Measurements from ENCODE around the gene CCDC187. TPM values are rescaled to one million over a fixed set of nuclear protein-coding genes. Genes with fewer than 3 reads are reported as not detected.
A peak's percentile ranks its signal among the peaks of the same experiment; 100 is the strongest.

The CCDC187 gene
- total RNA-seq, 2 donors from 2014 or later = 1.3 to 2.3 TPM

DNA sequence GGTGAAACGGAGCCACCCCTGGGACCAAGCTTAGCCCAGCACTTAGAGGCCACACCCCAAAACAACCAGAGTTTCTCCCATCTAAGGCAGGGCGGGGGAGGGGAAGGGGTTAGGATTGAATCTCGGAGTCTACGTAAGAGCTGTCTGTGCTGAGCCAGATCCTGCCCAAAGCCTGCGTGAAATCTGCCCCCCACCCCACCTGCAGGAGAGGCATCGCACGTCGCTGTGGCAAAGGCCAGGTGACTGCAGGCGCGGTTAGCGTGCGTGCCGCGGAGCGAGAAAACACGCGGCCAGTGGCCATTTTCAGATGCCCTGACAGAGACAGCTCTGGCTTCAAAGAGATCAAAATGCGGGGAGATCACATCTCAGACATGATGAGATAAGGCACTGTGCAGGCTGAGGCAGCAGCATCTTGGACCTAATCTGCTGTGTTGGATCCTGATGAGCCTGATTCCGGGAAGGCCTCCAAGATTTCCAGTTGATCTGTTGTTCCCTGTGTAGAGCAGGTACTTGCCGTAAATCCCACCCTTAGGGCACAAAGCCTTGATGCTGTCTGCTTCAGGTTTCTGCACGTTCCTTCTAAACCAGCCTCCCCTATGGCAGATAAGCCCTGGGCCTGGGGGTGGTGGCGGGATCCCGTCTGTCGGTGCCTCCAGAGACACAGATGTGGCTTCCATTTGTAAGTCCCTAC is 55.8 kb downstream of the CCDC187 start:
- no peak for ATAC-seq
- 88 to 97% methylated on average over 20 to 24 of the region's 24 CpGs for WGBS, 2 donors
- H3K27me3 ChIP-seq = no peaks in the 10 kb centered on the region
- H3K36me3 ChIP-seq (replicated peaks in 1 of 2; ENCODE audit: insufficient read depth in 1 of 2, low read depth in 2 of 2) = no peaks in the 10 kb centered on the region
- TF ChIP-seq POLR2A (IDR thresholded peaks at IDR 0.05) (no peak), CTCF (IDR thresholded peaks at IDR 0.05) (no peak)
- peaks cover 75% of the 10 kb centered on the region for H3K4me1 ChIP-seq
- H3K9me3 ChIP-seq = no peaks in the 10 kb centered on the region
- DNase-seq = no peak
- H3K4me3 ChIP-seq = no peak overlapping the region
- H3K27ac ChIP-seq = peak overlapping the region in 3 of 4 donors; percentile 90 to 93 (median 93)
- intact Hi-C loops (cut with DNase I) = no loop called here

DNA sequence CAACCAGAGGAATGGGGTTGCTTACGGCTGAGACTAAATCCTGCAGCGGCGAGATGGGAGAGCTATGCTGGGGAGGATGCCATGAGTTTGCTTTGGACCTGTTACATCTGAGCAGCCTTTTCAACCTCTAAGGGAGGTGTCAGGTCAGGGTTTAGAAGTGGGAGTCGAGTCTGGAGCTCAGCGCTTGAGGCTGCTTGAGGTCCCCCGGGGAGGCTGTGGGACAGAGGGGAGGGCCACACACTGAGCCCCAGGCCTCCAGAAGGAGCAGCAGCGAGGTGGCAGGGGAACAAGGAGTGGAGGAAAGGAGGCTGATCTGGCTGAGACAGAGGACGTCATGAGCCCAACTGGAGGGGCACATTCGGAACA is 56.4 kb downstream of the CCDC187 start:
- Histone ChIP-seq H3K9me3 (no peaks in the 10 kb centered on the region), H3K4me3 (no peak overlapping the region), H3K4me1 (peaks cover 80% of the 10 kb centered on the region), H3K27ac (peak overlapping the region in 2 of 4 donors; percentile 12 to 90), H3K36me3 (replicated peaks in 1 of 2; ENCODE audit: insufficient read depth in 1 of 2, low read depth in 2 of 2) (no peaks in the 10 kb centered on the region), H3K27me3 (no peaks in the 10 kb centered on the region)
- no peak for DNase-seq
- intact Hi-C loops (cut with DNase I) = no loop called here
- TF ChIP-seq POLR2A (IDR thresholded peaks at IDR 0.05) (no peak), CTCF (IDR thresholded peaks at IDR 0.05) (no peak)
- WGBS, 2 donors = 80 to 91% methylated on average over 8 to 9 of the region's 9 CpGs
- ATAC-seq = no peak

DNA sequence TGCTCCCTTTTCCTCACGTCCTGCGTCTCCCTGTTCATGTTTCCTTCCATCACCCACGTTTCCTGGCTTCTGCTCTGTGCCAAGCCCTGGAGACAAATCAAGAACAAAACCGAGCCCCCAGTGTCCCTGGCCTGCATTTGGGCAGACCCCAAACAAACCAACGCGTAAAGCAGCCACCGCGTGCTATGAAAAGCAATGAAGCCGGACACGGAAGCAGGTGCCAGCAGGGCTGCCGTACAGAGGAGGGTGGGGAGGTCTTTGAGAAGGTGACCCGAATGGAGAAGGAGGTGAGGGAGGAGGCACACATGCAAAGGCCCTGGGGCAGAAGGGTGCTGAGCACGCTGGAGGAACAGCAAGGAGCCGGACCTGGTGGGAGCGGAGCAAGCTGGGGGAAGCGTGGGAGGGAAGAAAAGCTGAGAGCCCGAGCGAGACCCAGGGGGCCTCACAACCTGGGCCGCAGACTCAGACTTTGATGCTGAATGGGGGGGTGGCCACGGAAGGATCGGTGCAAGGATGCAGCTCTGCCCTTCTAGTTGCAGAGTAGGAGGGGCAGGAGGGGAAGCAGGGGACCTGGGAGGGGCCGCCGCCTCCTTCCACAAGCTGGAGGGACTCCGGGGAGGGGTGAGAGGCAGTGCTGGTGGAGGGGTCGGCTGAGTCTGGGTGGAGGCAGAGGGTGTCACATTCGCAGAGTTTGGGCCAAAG is 56.9 kb downstream of the CCDC187 start:
- DNase-seq (no peak), ATAC-seq (no peak)
- peak overlapping the region in 3 of 4 donors; percentile 12 to 90 (median 59) for H3K27ac ChIP-seq
- no peak for TF ChIP-seq CTCF (IDR thresholded peaks at IDR 0.05)
- TF ChIP-seq POLR2A (IDR thresholded peaks at IDR 0.05) = no peak
- H3K36me3 ChIP-seq (replicated peaks in 1 of 2; ENCODE audit: insufficient read depth in 1 of 2, low read depth in 2 of 2) = no peaks in the 10 kb centered on the region
- 86 to 89% methylated on average over 26 of the region's 26 CpGs for WGBS, 2 donors
- no peaks in the 10 kb centered on the region for H3K27me3 ChIP-seq
- no peaks in the 10 kb centered on the region for H3K9me3 ChIP-seq
- peaks cover 85% of the 10 kb centered on the region for H3K4me1 ChIP-seq
- H3K4me3 ChIP-seq = no peak overlapping the region
- intact Hi-C loops (cut with DNase I) = no loop called here

- peaks cover 87% of the 10 kb centered on the region for H3K4me1 ChIP-seq
- peak within 1 kb of the TSS; percentile 45 to 77 (median 52) for H3K27ac ChIP-seq
- H3K36me3 ChIP-seq (replicated peaks in 1 of 2; ENCODE audit: insufficient read depth in 1 of 2, low read depth in 2 of 2) = no peaks in the 10 kb centered on the region
- TF ChIP-seq POLR2A (IDR thresholded peaks at IDR 0.05) (peak in 2 of 3 donors; percentile 2 to 33), CTCF (IDR thresholded peaks at IDR 0.05) (no peak)
- H3K9me3 ChIP-seq = no peaks in the 10 kb centered on the region
- peak; percentile 66 for ATAC-seq
- intact Hi-C loops (cut with DNase I) = no loop called here
- DNase-seq = peak; percentile 83 to 88 (median 86)
- WGBS, 2 donors = 0% methylated on average over 15 to 84 of the region's 112 CpGs
- H3K27me3 ChIP-seq = no peaks in the 10 kb centered on the region
- H3K4me3 ChIP-seq = peak within 1 kb of the TSS; percentile 23 to 40
These were observed 58.4 kb downstream of the CCDC187 start, which contains the start of gene QSOX2 for GRCh38 chr9:136245219-136246150. QSOX2 (minus strand) TSS chr9:136245812; CDS start chr9:136245803, 9 bp downstream.

Data from body of pancreas (tissue), 4 donors.